GM19043 (cell line): ENCODE data around the gene SFMBT2.
A peak's percentile ranks its signal among the peaks of the same experiment; 100 is the strongest.

Experiments used
- ATAC-seq: cut with Tn5 transposase; IDR thresholded peaks from one replicate; pipeline ENCODE4 v1.9.1; 2021; ENCODE audit warnings: low read depth; ENCODE audit not compliant: unreplicated experiment

The SFMBT2 gene

DNA sequence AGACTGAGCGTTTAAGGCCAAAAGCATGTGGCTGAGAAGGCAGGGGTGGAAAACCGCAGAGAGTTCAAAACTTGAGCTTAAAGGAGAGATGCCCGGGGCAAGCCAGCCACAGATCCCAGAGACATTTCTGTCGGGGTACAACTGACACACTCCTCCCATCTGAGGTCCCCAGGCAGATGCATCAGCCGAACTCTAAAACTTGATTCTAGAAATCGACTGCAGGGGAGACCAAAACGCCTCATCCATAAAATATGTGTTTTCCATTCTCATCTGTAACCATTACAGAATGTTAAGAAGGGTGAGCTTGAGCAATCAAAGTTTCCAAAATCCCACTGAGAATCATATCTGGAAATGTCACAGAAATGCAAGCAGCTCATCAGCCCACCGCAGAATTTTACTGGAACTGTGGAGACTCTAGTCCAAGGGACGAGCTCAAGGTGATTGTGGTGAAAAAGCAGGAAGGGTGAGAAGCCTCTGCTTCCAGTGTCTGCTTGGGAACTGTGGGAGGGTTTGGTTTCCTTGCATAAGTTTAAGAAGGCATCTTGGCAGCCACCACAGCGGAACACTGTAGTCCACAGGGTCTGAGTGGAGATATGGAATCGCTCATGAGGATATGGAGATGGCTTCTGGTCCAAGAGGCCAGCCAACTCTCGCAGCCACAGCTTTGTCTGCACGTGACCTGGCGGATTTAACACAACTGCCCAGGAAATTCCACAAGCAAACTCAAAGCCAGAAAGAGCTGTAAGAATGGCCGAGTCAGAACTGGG lies 249.2 kb downstream of the SFMBT2 start:
- no peak for ATAC-seq

DNA sequence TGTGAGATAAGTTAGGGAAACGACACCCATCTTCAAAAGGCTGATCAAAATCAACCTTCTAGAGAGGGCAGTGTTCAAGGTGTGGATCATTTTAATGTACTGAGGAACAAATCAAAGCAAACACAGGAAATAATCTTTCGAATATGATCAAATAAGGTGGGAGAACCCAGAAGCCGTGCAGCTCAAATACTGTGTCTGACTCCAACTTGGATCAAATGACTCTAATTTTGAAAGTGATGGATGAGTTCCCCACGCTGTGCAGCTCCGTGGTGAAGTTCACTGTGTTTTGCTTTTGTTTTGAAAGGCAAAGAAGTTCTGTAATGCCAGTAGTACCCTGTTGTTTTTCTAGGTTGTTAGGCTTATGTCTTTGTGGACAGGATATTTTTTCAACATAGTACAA lies 250.9 kb downstream of the SFMBT2 start:
- ATAC-seq, result no peak

DNA sequence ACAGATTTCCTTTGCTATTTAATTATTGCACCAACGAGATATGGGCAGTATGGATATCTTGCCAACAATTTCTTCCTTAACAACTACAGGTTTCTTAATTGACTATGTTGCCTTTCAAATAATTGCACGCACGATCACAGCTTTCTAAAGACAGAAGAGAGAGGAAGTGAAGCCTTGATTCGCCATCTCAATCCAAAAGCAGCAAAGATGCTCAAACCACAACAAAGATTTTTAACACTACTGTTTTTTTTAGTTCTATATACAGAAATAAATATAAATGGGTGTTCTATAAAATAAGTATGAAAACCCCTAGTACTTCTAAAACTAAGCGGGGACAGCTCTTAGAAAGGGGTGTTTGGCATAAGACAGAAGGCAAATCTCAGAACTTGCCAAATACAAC lies 251.3 kb downstream of the SFMBT2 start:
- ATAC-seq, result no peak

DNA sequence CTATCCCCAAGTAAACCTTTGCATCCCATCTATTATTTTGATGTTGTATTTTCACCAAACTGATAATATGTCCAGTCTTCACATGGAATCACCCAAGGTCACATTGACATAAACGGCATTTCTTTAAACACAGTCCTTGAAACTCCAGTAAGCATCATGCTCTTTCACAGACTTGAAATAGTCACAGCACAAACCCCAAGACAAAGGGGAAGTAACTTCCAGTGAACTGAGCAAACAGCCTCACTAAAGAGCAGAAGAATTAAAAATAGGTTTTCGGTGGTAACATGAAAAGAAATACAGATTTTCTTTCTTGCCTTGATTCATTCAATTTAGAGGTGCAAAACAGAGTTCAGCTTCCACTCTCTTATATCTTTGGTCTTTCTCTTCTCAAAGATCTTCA lies 253.7 kb downstream of the SFMBT2 start:
- ATAC-seq, result no peak

DNA sequence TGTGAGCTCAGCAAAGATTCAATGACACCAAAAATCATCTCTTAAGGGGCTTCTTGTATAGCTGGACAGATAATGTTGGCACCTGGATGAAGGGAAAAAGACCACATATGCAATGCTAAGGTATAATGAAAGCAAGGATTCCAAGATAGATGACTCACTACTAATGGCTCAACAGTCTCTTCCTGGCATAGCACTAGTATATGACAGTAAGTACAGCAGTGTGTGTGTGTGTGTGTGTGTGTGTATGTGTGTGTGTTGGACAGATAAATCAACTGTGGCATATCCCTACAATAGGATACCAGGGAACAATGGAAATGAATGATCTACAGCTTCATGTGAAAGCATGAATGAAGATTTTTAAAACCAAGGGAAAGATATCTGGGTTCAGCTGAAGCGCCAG lies 257.1 kb downstream of the SFMBT2 start:
- no peak for ATAC-seq

DNA sequence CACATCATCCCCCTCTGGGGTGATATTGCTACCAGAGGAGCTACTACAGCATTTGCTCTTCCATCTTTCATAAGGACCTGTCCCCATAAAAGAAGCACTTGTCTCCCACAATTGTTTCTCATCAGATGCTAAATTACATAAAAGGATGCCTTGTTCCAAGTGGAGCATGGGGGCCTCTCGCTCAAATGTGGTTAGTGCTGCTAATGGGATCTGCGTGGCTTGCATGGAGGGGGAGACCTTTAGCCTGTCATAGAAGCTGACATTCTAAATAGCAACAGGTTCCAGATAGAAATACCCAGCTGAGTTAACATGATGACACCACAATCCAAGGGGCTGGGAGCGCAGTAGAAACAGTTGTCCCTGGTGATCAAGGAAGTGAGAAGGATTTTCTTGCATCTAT lies 257.9 kb downstream of the SFMBT2 start:
- ATAC-seq, result no peak

DNA sequence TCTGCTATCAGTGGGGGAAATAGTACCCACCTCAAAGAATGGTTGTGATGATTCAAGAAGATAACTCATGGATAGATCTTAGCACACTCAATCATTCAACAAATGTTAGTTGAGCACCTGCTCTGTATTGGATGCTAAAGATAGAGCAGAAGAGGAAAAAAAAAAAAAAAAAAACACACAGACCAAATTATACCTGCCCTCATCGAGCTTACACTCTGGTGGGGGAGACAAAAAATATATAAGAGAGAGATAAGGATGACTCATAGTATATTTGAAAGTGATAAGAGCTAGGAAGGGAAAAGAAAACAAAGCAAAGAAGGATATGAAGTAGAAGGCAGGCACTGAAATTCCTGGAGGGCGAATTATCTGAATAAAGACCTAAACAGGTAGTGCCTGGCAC lies 258.5 kb downstream of the SFMBT2 start:
- no peak for ATAC-seq

DNA sequence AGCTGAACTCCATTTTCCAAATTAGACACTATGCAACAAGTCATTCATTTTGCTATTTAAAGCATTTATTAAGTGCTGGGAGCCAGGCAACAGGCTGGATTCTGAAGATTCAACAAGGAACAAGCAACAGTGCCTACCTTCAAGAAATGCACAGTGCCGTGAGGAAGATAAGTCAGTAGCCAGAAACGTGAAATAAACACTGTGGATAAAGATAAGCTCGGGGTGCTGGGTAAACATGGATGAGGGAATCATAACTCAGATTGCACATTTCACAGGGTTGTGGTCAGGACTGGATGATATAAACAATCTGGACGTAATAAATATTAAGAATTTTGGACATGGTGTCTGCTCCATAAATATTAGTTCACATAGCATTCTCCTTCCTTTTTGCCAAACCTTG lies 259.3 kb downstream of the SFMBT2 start:
- ATAC-seq, result no peak

DNA sequence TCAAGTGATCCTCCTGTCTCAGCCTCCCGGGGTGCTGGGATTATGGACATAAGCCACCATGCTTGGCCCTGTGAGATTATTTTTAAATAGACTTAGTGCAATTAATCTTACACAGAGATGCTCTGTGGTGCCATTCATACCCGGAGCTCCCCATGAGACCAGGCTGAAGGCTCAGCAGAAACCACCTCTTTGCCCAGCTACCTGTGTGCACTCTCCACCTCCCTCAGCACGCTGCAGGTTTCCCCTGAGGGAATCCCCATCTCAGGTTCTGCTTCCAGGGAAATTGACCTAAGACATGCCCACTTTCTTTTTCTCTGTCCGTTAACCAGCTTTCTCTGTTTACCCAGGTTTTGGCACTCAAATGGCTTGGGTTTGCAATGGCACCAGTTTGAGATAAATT lies 260.5 kb downstream of the SFMBT2 start:
- no peak for ATAC-seq

DNA sequence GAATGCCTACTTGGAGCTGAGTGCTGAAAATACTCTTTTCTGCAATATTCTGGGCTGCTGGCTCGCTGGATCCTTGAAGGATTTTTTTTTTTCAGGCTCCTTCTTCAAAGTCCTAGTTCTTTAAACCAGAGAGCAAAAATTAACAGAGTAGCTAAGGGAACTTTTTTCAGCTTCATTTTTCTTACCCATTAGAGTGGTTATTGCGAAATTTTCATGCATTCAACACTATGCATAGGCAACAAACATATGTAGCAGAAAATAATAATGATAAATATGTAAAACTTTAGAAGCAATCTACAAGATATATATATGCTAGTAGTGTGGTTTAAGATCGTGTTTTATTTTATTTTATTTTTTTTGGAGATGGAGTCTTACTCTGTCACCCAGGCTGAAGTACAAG lies 264.6 kb downstream of the SFMBT2 start:
- no peak for ATAC-seq

DNA sequence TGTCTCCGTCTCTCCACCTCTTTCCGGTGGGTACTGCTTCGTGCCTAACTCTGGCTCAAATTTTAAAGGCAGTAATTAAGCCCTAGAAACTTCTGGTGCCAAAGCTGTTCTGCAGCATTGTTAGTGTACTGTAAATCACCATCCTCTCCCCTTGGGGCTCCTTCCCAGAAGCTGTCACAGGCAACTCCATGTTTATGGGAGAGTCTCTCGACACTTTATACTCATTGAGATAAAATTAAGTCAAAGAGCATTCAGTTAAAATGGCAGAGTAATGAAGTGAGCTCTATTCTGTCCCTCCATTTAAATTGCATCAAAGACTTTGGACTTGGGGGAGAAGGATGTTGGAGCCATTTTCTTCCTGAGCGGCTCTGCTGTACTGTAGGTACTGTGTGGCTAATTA lies 274.8 kb downstream of the SFMBT2 start:
- ATAC-seq, result no peak

DNA sequence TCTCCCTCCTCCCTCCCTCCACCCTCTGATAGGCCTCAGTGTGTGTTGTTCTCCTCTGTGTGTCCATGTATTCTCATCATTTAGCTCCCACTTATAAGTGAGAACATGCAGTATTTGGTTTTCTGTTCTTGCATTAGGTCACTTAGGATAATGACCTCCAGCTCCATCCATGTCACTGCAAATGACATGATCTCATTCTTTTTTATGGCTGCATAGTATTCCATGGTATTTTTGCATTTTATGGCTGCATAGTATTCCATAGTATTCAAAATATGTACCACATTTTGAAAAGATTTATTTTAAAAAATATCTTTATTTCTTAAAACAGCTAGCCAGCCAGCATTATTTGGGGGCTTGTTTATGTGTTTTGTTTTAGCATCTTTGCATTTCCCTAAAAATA lies 275.6 kb downstream of the SFMBT2 start:
- no peak for ATAC-seq

DNA sequence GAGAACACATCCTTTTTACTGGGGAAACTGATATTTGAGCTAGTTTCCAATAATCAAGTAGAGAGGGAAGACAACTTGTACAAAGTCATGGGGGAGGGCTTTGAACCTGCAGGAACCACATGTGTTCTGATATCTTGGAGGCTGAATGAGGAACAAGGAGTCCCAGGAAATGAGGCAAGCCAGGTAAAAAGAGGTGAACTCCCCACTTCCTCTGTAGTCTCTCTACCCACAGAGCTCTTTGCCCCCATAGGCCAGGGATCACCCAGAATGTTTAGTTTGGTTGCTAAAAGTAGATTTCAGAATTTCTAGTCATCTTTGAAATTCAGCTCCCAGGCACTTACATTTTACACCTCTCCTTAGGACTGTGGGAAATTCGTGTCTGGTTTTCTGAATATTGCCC lies 276.4 kb downstream of the SFMBT2 start:
- no peak for ATAC-seq

DNA sequence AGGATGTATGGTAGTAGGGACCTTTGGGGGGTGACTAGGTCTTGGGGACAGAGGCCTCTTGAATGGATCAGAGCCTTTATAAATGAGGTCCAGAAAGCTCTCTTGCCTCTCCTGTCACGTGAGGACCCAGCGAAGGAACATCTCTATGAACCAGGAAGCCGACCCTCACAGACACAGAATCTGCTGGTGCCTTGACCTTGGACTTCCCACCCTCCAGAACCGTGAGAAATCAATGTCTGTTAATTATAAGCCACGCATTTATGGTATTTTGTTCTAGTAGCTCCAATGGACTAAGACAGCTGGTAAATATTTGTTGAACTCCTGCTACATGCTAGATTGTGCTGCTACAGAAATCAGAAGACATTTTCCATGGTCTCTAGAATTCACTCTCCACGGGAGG lies 276.9 kb downstream of the SFMBT2 start:
- no peak for ATAC-seq

DNA sequence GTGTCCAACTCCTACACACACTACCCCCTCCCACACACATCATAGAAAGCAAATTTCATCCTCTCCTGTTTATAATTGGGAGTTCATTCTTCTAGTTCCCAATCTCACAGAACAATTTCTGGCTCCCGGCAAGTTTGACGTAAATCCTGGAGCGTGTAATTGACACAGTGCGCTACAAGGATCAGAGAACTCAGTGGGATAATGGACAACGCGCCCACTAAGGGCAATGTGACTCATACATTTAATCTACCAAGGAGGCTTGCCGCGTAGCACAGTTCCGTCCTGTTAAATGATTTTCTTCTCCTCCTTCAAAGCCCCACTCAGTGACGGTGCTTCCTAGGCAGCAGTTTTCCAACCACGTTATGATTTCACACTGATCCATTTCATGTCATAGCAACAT lies 277.6 kb downstream of the SFMBT2 start:
- no peak for ATAC-seq

DNA sequence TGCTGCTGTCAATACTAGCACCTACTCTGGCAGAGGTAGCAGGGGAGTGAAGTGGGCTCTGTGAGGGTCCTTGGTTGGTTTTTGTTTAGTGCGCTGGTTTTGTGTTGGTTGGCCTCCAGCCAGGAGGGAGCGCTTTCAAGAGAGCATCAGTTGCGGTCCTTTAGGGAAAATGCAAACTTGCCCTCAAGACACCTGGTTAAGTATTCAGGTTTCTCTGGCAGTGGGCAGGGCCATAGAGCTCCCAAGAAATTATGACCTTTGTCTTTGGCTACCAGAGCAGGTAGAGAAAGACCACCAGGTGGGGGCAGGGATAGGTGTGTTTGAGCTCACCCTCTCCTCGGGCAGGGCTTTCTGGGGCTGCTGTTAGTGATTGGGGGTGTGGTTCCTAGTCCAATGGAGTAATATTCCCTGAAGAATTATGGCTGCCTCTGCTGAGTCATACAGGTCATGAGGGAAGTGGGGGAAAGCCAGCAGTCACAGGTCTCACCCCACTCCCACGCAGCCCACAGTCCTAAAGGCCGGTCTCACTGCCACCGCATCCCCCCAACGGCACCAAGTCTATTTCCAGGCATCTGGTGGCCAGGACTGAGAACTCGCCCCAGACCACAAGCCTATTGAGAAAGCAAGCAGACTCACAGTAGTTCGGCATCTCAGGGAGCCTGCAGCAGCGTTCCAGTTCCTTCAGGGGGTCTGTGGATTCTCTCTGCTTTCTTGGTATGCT lies 280.5 kb downstream of the SFMBT2 start:
- no peak for ATAC-seq

DNA sequence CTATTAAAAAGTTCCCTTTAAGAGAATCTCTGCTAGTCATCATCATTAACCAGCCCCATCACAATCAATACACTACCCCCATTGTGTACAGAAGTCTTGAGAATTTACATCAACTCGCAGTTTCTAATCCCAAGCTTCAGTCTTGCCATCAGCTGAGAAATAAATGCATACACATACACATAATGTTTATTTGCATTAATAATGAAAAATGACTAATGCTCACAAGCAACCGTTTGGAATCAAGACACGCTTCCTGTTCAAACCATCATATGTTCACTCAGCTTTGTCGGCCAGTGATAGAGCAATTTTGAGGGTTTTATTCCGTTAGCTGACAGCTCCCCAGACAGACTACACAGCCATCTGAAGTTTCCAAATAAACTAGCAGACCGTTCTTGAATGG lies 287.1 kb downstream of the SFMBT2 start:
- ATAC-seq, result no peak

DNA sequence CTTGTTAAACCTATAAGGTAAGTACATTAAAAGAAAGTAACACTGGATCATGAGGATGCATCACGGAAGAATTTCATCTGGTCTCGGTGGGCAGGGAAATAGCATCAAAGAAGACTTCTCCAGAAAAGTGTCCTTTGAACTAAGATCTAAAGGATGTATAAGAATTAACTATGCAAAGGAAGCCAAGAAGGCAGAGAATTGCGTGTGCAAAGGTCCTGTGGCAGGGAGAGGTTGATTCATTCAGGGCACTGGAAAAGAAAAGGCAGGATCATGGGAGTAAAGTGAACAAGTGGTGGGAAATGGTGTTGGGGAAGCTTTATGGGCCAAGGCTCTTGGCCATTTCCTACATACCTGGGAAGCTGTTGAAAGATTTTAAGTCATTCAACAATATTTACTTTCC lies 288.3 kb downstream of the SFMBT2 start:
- ATAC-seq, result no peak

DNA sequence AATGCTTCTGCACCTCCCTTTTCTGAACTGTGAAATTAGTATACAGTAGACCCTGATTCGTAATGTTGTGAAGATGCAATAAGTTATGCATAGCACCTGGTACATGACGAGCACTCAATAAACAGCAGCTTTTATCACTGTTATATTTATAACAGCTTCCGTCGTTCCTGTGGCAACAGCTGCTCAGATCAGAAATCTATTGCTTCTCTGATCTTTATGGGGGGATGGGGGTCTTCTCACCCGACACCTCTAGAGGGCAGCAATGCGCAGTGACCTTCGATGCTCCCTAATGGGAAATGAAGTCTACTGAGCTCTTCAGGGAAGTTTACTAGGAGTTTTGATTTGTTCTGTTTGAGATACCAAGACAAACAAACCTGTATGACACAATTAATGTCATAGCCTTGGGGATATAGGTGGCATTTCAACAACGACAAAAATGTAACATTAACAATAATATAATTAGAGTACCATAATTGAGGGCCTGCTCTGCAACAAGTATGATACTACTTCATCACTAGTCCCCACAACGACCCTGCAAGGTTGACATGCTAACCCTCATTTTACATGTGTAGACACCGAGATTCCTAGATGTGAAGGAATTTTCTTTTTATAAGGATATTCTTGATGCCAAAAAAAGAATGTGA lies 289.6 kb downstream of the SFMBT2 start:
- peak; percentile 61 for ATAC-seq

DNA sequence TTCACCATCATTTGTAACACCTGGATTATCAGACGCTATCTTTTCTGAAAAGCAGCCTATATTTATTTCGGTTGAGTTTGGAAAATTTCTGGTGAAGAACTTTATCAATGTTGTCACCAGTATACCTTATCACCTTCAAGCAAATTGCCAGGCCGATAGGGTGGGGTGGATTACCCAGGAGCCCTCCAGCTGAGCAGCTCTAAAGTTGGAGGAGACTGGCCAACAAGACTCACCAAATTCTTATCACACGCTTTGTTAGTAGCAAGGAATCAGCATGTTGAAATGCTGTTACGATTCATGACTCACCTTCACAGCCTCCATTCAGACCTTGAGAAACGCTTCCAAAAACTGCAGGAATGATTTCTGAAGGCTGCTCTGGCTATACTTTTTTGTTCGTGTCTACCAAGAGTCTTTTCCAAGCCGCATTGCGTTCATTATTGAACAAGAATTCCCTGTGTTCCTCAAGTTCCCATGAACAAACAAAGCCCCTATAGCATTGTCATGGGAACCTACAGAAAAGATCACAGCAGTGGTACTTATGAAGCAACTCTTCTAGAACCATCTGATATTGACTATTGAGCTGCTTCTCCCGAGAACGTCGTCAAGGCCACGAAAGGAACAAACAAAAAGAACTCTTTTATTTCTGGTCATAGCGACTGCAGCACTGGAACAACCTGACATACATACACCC lies 291.4 kb downstream of the SFMBT2 start:
- no peak for ATAC-seq
